Omental fat pad (tissue), 4 donors: Measurements from ENCODE around the gene ACAT2. TPM values are rescaled to one million over a fixed set of nuclear protein-coding genes. Genes with fewer than 3 reads are reported as not detected.
"Not testable (repeated sequence)": the region's sequence is repeated elsewhere in the genome, so short reads cannot be mapped to it uniquely, and the experiment has no call there.

Source experiments
- ATAC-seq: fragments of 150-250 bp; one replicate; pipeline ENCODE4 v1.9.1; 2016; ENCODE audit warnings: mild to moderate bottlenecking, moderate library complexity; ENCODE audit not compliant: low FRiP score
- DNase-seq: peaks from one replicate; pipeline ENCODE4 v3.0.0-alpha.2; 2019; ENCODE audit warnings: low spot score
- CTCF ChIP-seq, 3 donors: fragments of 450-650 bp; IDR thresholded peaks; one replicate each; pipeline ENCODE4 v1.5.1; 2016 to 2017; ENCODE audit warnings: antibody characterized with exemption in 3 of 3, mild to moderate bottlenecking in 3 of 3, moderate library complexity in 2 of 3
- total RNA-seq, 4 donors: library from RNA; depleted of rRNA; stranded (reverse); fragments of >200 nt; gene quantifications; one replicate each; pipeline ENCODE4 v1.1.0, GENCODE V29; 2016

The ACAT2 gene
- total RNA-seq, 4 donors from 2014 or later: 4.6 to 15.1 (median 6.5) TPM

GRCh38 chr6:159726255-159726917 is 35.5 kb upstream of the ACAT2 start:
- DNase-seq (no peak), ATAC-seq (peak; percentile 1)
- no peak for TF ChIP-seq CTCF (IDR thresholded peaks at IDR 0.05)

GRCh38 chr6:159726918-159727716 is 34.7 kb upstream of the ACAT2 start, which contains the start of gene WTAP:
Gene WTAP, plus strand, starts transcription at chr6:159727506. Its CDS starts 8,760 bp downstream, at chr6:159736266.
- TF ChIP-seq CTCF (IDR thresholded peaks at IDR 0.05): no peak
- DNase-seq (peak; percentile 79), ATAC-seq (peak; percentile 91)

- no peak for TF ChIP-seq CTCF (IDR thresholded peaks at IDR 0.05)
- no peak for DNase-seq
- ATAC-seq: peak; percentile 41
These were observed 34.0 kb upstream of the ACAT2 start for GRCh38 chr6:159727717-159728445.

GRCh38 chr6:159728531-159728964 is 33.3 kb upstream of the ACAT2 start:
- TF ChIP-seq CTCF (IDR thresholded peaks at IDR 0.05): no peak
- DNase-seq (no peak), ATAC-seq (no peak)

- no peak for DNase-seq
- no peak for TF ChIP-seq CTCF (IDR thresholded peaks at IDR 0.05)
- ATAC-seq: no peak
These were observed 32.1 kb upstream of the ACAT2 start for GRCh38 chr6:159729598-159730331.

GRCh38 chr6:159730332-159730676 is 31.5 kb upstream of the ACAT2 start:
- ATAC-seq: no peak
- no peak for DNase-seq
- TF ChIP-seq CTCF (IDR thresholded peaks at IDR 0.05): no peak

- DNase-seq, ATAC-seq: not testable (repeated sequence)
These were observed 29.3 kb upstream of the ACAT2 start for GRCh38 chr6:159732550-159732949.

GRCh38 chr6:159733395-159733794 is 28.4 kb upstream of the ACAT2 start:
- ATAC-seq, DNase-seq: not testable (repeated sequence)
